Heart right ventricle (tissue), 16 donors: ENCODE data around the gene ATG5. TPM values are rescaled to one million over a fixed set of nuclear protein-coding genes. Genes with fewer than 3 reads are reported as not detected.
A peak's percentile ranks its signal among the peaks of the same experiment; 100 is the strongest.

Source experiments
- ATAC-seq, 8 donors: fragments of 200-7000 bp; cut with Tn5 transposase; one replicate each; pipeline ENCODE4 v1.9.1; 2020; ENCODE audit warnings: mild to moderate bottlenecking in 8 of 8, moderate library complexity in 8 of 8, moderate number of reproducible peaks in 1 of 8
- DNase-seq, 2 donors: peaks; one replicate each; pipeline ENCODE4 v3.0.0-alpha.2; 2020
- H3K27ac ChIP-seq, 10 donors: fragments of 200-600 bp; sonication (generic) in 2 of 10; one replicate each; pipeline versions ENCODE4 v1.5.0 to v1.8.0; 2020 to 2022; ENCODE audit warnings: mild to moderate bottlenecking in 3 of 10
- H3K27me3 ChIP-seq, 7 donors: fragments of 200-600 bp; one replicate each; pipeline ENCODE4 v1.8.0; 2021 to 2022; ENCODE audit warnings: mild to moderate bottlenecking in 2 of 7
- H3K36me3 ChIP-seq, 9 donors: fragments of 200-600 bp; sonication (generic) in 1 of 9; one replicate each; pipeline versions ENCODE4 v1.5.0 to v1.8.0; 2020 to 2022; ENCODE audit warnings: mild to moderate bottlenecking in 2 of 9
- H3K4me1 ChIP-seq, 9 donors: fragments of 200-600 bp; sonication (generic) in 1 of 9; one replicate each; pipeline versions ENCODE4 v1.5.0 to v1.8.0; 2020 to 2022; ENCODE audit warnings: mild to moderate bottlenecking in 4 of 9
- H3K4me3 ChIP-seq, 10 donors: fragments of 200-600 bp; sonication (generic) in 2 of 10; one replicate each; pipeline versions ENCODE4 v1.5.0 to v1.8.0; 2020 to 2022; ENCODE audit warnings: mild to moderate bottlenecking in 7 of 10, moderate library complexity in 2 of 10
- H3K9me3 ChIP-seq, 11 donors: fragments of 200-600 bp in 10 of 11; sonication (generic) in 2 of 11; one replicate each; pipeline versions ENCODE4 v1.5.0 to v1.8.0; 2013 to 2022; ENCODE audit warnings: mild to moderate bottlenecking in 2 of 11, control low read depth in 1 of 11, moderate library complexity in 1 of 11
- CTCF ChIP-seq, 9 donors: fragments of 200-600 bp; sonication (generic) in 2 of 9; IDR thresholded peaks; one replicate each; pipeline versions ENCODE4 v1.5.0 to v1.8.0; 2021 to 2022; ENCODE audit warnings: antibody characterized with exemption in 9 of 9, mild to moderate bottlenecking in 5 of 9, moderate library complexity in 1 of 9
- WGBS, 2 donors: extraction: QIAGEN DNeasy Blood & Tissue Kit; methylation state at CpG; one replicate each; pipeline ENCODE4 v1.1.7; 2013; ENCODE audit warnings: inconsistent platforms in 1 of 2; 5-methylcytosine and 5-hydroxymethylcytosine counted together
- intact Hi-C, 10 donors: fragments of 100-400 bp; cut with DNase I; formaldehyde crosslinking; loops; one replicate each; pipeline versions ENCODE4 v1.11.1 to v1.14.2; 2022
- polyA plus RNA-seq, 2 donors: library from polyadenylated mRNA; stranded (reverse); fragments of 200-250 nt; gene quantifications; one replicate each; pipeline ENCODE4 v1.2.3, GENCODE V29; 2013
- total RNA-seq, 10 donors: library from RNA; stranded (reverse); fragmentation: NEBNext Ultra II Directional in 3 of 10; extraction: Animal tissue kit (Norgen Biotek cat#: 25700) in 3 of 10; gene quantifications; one replicate each; pipeline versions ENCODE4 v1.2.1 to v1.2.4, GENCODE V29; 2021 to 2023
- donor health status: Arrhythmogenic right ventricular cardiomyopathy.
- donor health status: ischemic (EF 13 %, LVEDD 7.1; RV severe dilation, severe dysfunction).
- donor health status: healthy with polysubstance abuse.
- donor health status: DM: no; HTN: yes; CAD: no.
- donor health status: DM: no; HTN: no; CAD: no.
- donor health status: ischemic (EF 25% LVEDD 6.9; RV normal size, moderate dysfunction).
- donor health status: ischemic (EF 25% LVEDD 5.7; RV mildly dilated, moderate dysfunction).
- donor health status: healthy.
- donor health status: DM: yes; HTN: yes; CAD: no.
- donor health status: Ischemic cardiomyopathy.
- donor health status: ischemic (EF 35%, LVEDD 5.7; RV mildly dilated, moderate dysfunction).
- donor health status: nonischemic (EF 11% LVEDD 7.7; RV severe dilation, severe dysfunction).
- donor health status: DM: yes; HTN: yes; CAD: no.
- donor health status: PGD.
- donor health status: ischemic (EF 29% LVEDD 5.4; RV normal size, mild dysfunction).
- donor health status: nonischemic (EF 23%, LVEDD 6.1; RV moderate dilation, normal function).

Gene ATG5
- total and polyA plus RNA-seq, 12 donors: 12.6 to 18.0 (median 15.0) TPM

GRCh38 chr6:106339334-106340029 is 13.9 kb upstream of the ATG5 start:
- intact Hi-C loops: loop anchor here (5.0 to 10.0 kb wide), 7 partner anchors 218 to 645 kb away; partner anchors contain the start of gene CD24 (in 3 of the 10)
- Histone ChIP-seq H3K36me3 (no peaks in the 10 kb centered on the region), H3K4me1 (peaks cover 0 to 5% (median 0%) of the 10 kb centered on the region in 9 donors), H3K4me3 (no peak overlapping the region), H3K27ac (no peak overlapping the region), H3K9me3 (no peaks in the 10 kb centered on the region), H3K27me3 (peaks cover 0 to 3% (median 0%) of the 10 kb centered on the region in 7 donors)
- ATAC-seq (peak in 6 of 8 donors; percentile 67 to 86 (median 78)), DNase-seq (peak in 1 of 2 donors; percentile 20)
- peak; percentile 41 to 83 (median 70) for TF ChIP-seq CTCF (IDR thresholded peaks at IDR 0.05)
- WGBS, 2 donors: 19 to 21% methylated on average over 9 of the region's 9 CpGs

GRCh38 chr6:106334646-106335448 is 9.3 kb upstream of the ATG5 start:
- 20 to 25% methylated on average over 5 of the region's 5 CpGs for WGBS, 2 donors
- peaks cover 0 to 27% (median 6%) of the 10 kb centered on the region in 7 donors for H3K27me3 ChIP-seq
- peaks cover 0 to 5% (median 0%) of the 10 kb centered on the region in 9 donors for H3K4me1 ChIP-seq
- no peaks in the 10 kb centered on the region for H3K36me3 ChIP-seq
- peak; percentile 11 to 13 for DNase-seq
- ATAC-seq: peak in 3 of 8 donors; percentile 59 to 70 (median 62)
- H3K4me3 ChIP-seq: no peak overlapping the region
- intact Hi-C loops: loop anchor here in 9 of 10 donors (5.0 to 10.0 kb wide), 6 partner anchors 222 to 650 kb away; partner anchors contain the start of gene CD24 (in 1 of the 9)
- peak; percentile 28 to 70 (median 64) for TF ChIP-seq CTCF (IDR thresholded peaks at IDR 0.05)
- H3K27ac ChIP-seq: no peak overlapping the region
- H3K9me3 ChIP-seq: no peaks in the 10 kb centered on the region

GRCh38 chr6:106324726-106325335 is 729 bp downstream of the ATG5 start:
- DNase-seq (no peak), ATAC-seq (peak in 1 of 8 donors; percentile 7)
- H3K27ac ChIP-seq: peak overlapping the region; percentile 1 to 96 (median 88)
- peaks cover 0 to 30% (median 17%) of the 10 kb centered on the region in 9 donors for H3K4me1 ChIP-seq
- H3K36me3 ChIP-seq: no peaks in the 10 kb centered on the region
- no peak for TF ChIP-seq CTCF (IDR thresholded peaks at IDR 0.05)
- no peaks in the 10 kb centered on the region for H3K9me3 ChIP-seq
- intact Hi-C loops: loop anchor here in 1 of 10 donors (10.0 kb wide), 1 partner anchor 240 kb away; the partner anchor contains the start of gene PRDM1
- 5% methylated on average over 9 of the region's 9 CpGs for WGBS, 2 donors
- peaks cover 0 to 9% (median 0%) of the 10 kb centered on the region in 7 donors for H3K27me3 ChIP-seq
- peak overlapping the region; percentile 63 to 94 (median 87) for H3K4me3 ChIP-seq

GRCh38 chr6:106321940-106322339 is 3.6 kb downstream of the ATG5 start:
- intact Hi-C loops: loop anchor here in 1 of 10 donors (10.0 kb wide), 1 partner anchor 237 kb away; the partner anchor contains the start of gene PRDM1
- Histone ChIP-seq H3K9me3 (no peaks in the 10 kb centered on the region), H3K27ac (no peak overlapping the region), H3K4me1 (peaks cover 0 to 52% (median 24%) of the 10 kb centered on the region in 9 donors), H3K4me3 (no peak overlapping the region), H3K27me3 (no peaks in the 10 kb centered on the region), H3K36me3 (no peaks in the 10 kb centered on the region)
- TF ChIP-seq CTCF (IDR thresholded peaks at IDR 0.05): no peak
- DNase-seq (no peak), ATAC-seq (no peak)
- 99% methylated on average over 4 of the region's 4 CpGs for WGBS, 2 donors
